GM12878 (cell line): Measurements from ENCODE around the gene TMEM109. TPM values are rescaled to one million over a fixed set of nuclear protein-coding genes. Genes with fewer than 3 reads are reported as not detected.
A peak's percentile ranks its signal among the peaks of the same experiment; 100 is the strongest.

Experiments
- ATAC-seq: fragments of 200-7000 bp; cut with Tn5 transposase; 3 replicates; pipeline ENCODE4 v1.9.1; 2020; ENCODE audit warnings: mild to moderate bottlenecking, moderate library complexity
- BruUV-seq: library from RNA; stranded (reverse); fragments of 400-500 nt; replicated peaks from 2 replicates; lab custom pipeline; 2021; lab: Mats Ljungman, UMichigan
- CTCF ChIA-PET: fragments of 300-600 bp; sonication (Branson Sonifier 250); formaldehyde crosslinking; extraction: SDS; loops from one replicate; lab custom pipeline; 2021; ENCODE audit warnings: inconsistent platforms; lab: Yijun Ruan, JAX
- POLR2A ChIA-PET: fragments of 350-600 bp; formaldehyde crosslinking; extraction: SDS; loops from one replicate; lab custom pipeline; 2021; ENCODE audit warnings: inconsistent platforms; lab: Charles Lee
- RAD21 ChIA-PET: fragments of 300-600 bp; sonication (Branson Sonifier 250); formaldehyde crosslinking; loops from one replicate; lab custom pipeline; 2023; ENCODE audit warnings: antibody characterized with exemption; ENCODE audit not compliant: unreplicated experiment; lab: Charles Lee
- SMC1A ChIA-PET: fragments of 300-600 bp; sonication (Branson Sonifier 250); formaldehyde crosslinking; loops from one replicate; lab custom pipeline; 2023; ENCODE audit not compliant: unreplicated experiment, uncharacterized antibody; lab: Charles Lee
- DNase-seq: peaks from one replicate; pipeline ENCODE4 v3.0.0-alpha.2; 2011; ENCODE audit warnings: low read depth, low spot score
- FAIRE-seq: peaks from 3 replicates; lab custom pipeline; 2011; peaks lifted over from hg19 to GRCh38; lab: Jason Lieb, UNC
- H2AFZ ChIP-seq: 2 replicates; pipeline ENCODE4 v1.6.0; 2011; ENCODE audit warnings: low read depth, low read length, control low read depth; ENCODE audit not compliant: control insufficient read depth
- H3K27ac ChIP-seq: 2 replicates; pipeline ENCODE4 v1.5.1; 2011; ENCODE audit warnings: control low read depth; ENCODE audit not compliant: control insufficient read depth, insufficient read depth
- H3K27me3 ChIP-seq, 2 experiments: replicated peaks in 1 of 2; 2 replicates each; pipeline versions ENCODE4 v1.6.0 to v1.6.1; 2011; ENCODE audit warnings: low read length in 1 of 2; ENCODE audit not compliant: control insufficient read depth in 2 of 2, insufficient read depth in 2 of 2
- H3K36me3 ChIP-seq, 2 experiments: 2 replicates each; pipeline ENCODE4 v1.5.1; 2011; ENCODE audit warnings: low read length in 1 of 2; ENCODE audit not compliant: control insufficient read depth in 2 of 2, insufficient read depth in 2 of 2
- H3K4me1 ChIP-seq: 2 replicates; pipeline ENCODE4 v1.6.1; 2011; ENCODE audit warnings: mild to moderate bottlenecking, low read length, moderate library complexity, mixed read lengths; ENCODE audit not compliant: control insufficient read depth, insufficient read depth
- H3K4me2 ChIP-seq: 2 replicates; pipeline ENCODE4 v1.6.0; 2011; ENCODE audit warnings: control low read depth; ENCODE audit not compliant: control insufficient read depth, insufficient read depth
- H3K4me3 ChIP-seq: fragments of 200-600 bp; sonication (generic); 2 replicates; pipeline ENCODE4 v1.5.1; 2016
- H3K79me2 ChIP-seq: 2 replicates; pipeline ENCODE4 v1.6.0; 2011; ENCODE audit warnings: low read length; ENCODE audit not compliant: control insufficient read depth, insufficient read depth
- H3K9ac ChIP-seq: 2 replicates; pipeline ENCODE4 v1.8.0; 2011; ENCODE audit warnings: low read length, control low read depth, mixed read lengths; ENCODE audit not compliant: control insufficient read depth, insufficient read depth
- H3K9me3 ChIP-seq: replicated peaks from 3 replicates; pipeline ENCODE4 v1.5.1; 2011; ENCODE audit warnings: mild to moderate bottlenecking, low read length; ENCODE audit not compliant: control insufficient read depth, insufficient read depth
- H4K20me1 ChIP-seq: 2 replicates; pipeline ENCODE4 v1.6.0; 2011; ENCODE audit not compliant: control insufficient read depth, insufficient read depth
- CHD2 ChIP-seq: IDR thresholded peaks from 2 replicates; pipeline ENCODE4 v1.6.1; 2011; ENCODE audit warnings: low read depth, low read length, improper control_type of control experiment, borderline replicate concordance
- DPF2 ChIP-seq: fragments of 450-650 bp; IDR thresholded peaks from 2 replicates; pipeline ENCODE4 v1.6.1; 2017; ENCODE audit warnings: mild to moderate bottlenecking
- FOXK2 ChIP-seq: fragments of 450-650 bp; IDR thresholded peaks from 2 replicates; pipeline ENCODE4 v1.6.1; 2017; ENCODE audit warnings: mild to moderate bottlenecking, moderate library complexity
- HDAC2 ChIP-seq: fragments of 200-600 bp; sonication (generic); IDR thresholded peaks from 2 replicates; pipeline ENCODE4 v1.6.1; 2017
- POLR2AphosphoS5 ChIP-seq: IDR thresholded peaks from 2 replicates; pipeline ENCODE4 v1.6.1; 2011; ENCODE audit warnings: mild to moderate bottlenecking, low read length, inconsistent platforms
- RB1 ChIP-seq: fragments of 450-650 bp; formaldehyde crosslinking; IDR thresholded peaks from 2 replicates; pipeline ENCODE4 v1.6.1; 2017; ENCODE audit warnings: mild to moderate bottlenecking, borderline replicate concordance
- SMARCA5 ChIP-seq: fragments of 450-650 bp; IDR thresholded peaks from 2 replicates; pipeline ENCODE4 v1.6.1; 2017; ENCODE audit warnings: mild to moderate bottlenecking
- SP1 ChIP-seq: IDR thresholded peaks from one replicate; pipeline ENCODE4 v1.6.1; 2011; ENCODE audit warnings: low read depth, low read length
- STAT3 ChIP-seq: IDR thresholded peaks from 2 replicates; pipeline ENCODE4 v1.6.1; 2011; ENCODE audit warnings: low read depth, low read length, improper control_type of control experiment
- ZNF217 ChIP-seq: fragments of 450-650 bp; IDR thresholded peaks from 2 replicates; pipeline ENCODE4 v1.6.1; 2017; ENCODE audit warnings: antibody characterized with exemption, mild to moderate bottlenecking
- WGBS: methylation state at CpG from one replicate; pipeline ENCODE4 v1.1.6; 2016; ENCODE audit warnings: low lambda C conversion rate; ENCODE audit not compliant: insufficient replicate concordance, insufficient coverage; ENCODE audit errors: missing lambda C conversion rate; 5-methylcytosine and 5-hydroxymethylcytosine counted together
- in situ Hi-C: fragments of 300-500 bp; cut with MboI; formaldehyde crosslinking; loops from 9 replicates; pipeline ENCODE4 v1.14.3; 2018; ENCODE audit warnings: mixed read lengths
- intact Hi-C: fragments of 100-400 bp; cut with micrococcal nuclease; formaldehyde crosslinking; loops from one replicate; pipeline ENCODE4 v1.14.2; 2022; ENCODE audit not compliant: unreplicated experiment
- polyA plus RNA-seq, 11 experiments: library from polyadenylated mRNA; depleted of rRNA in 4 of 11; unstranded in 6 of 11; stranded (reverse) in 5 of 11; fragments of >200 nt; fragmentation: Nextera tagmentation in 4 of 11; fragmentation: Illumina TruSeq in 1 of 11; extraction: Ambion mirVana in 4 of 11; extraction: Trizol in 1 of 11; gene quantifications; 1 replicate in 1 of 11; 2 replicates in 10 of 11; pipeline versions ENCODE4 v1.2.1 to v1.2.3, GENCODE V29; 2011 to 2016; ENCODE audit warnings: inconsistent platforms in 2 of 11, missing spikeins in 2 of 11, low read depth in 1 of 11
- total RNA-seq, 4 experiments: library from RNA; depleted of rRNA in 3 of 4; stranded (reverse); fragments of >200 nt in 3 of 4; fragmentation: Illumina TruSeq in 1 of 4; extraction: Trizol in 1 of 4; gene quantifications; 2 replicates each; pipeline versions ENCODE4 v1.2.1 to v1.2.3, GENCODE V29; 2013 to 2021
- TF ChIP-seq, protein P1 (sequence below), 3 experiments: IDR thresholded peaks in 2 of 3; conservative IDR thresholded peaks in 1 of 3; 2 replicates each; pipeline ENCODE4 v1.5.1; 2011; ENCODE audit warnings: low read depth in 3 of 3, low read length in 3 of 3, mild to moderate bottlenecking in 3 of 3, control low read depth in 2 of 3, moderate library complexity in 2 of 3, inconsistent platforms in 1 of 3, mixed read lengths in 1 of 3; ENCODE audit not compliant: control insufficient read depth in 2 of 3, insufficient read depth in 1 of 3; ENCODE audit errors: extremely low read depth in 1 of 3
- TF ChIP-seq, protein P2 (sequence below): IDR thresholded peaks from 2 replicates; pipeline ENCODE4 v1.6.1; 2011; ENCODE audit warnings: borderline replicate concordance, low read depth, mild to moderate bottlenecking, moderate library complexity, mixed read lengths, low read length; ENCODE audit not compliant: insufficient read depth; ENCODE audit errors: extremely low read length
- TF ChIP-seq, protein P3 (sequence below): fragments of 450-650 bp; IDR thresholded peaks from 2 replicates; pipeline ENCODE4 v1.6.1; 2017; ENCODE audit warnings: low read depth, mild to moderate bottlenecking, moderate library complexity
- TF ChIP-seq, protein P4 (sequence below): fragments of 450-650 bp; IDR thresholded peaks from 2 replicates; pipeline ENCODE4 v1.6.1; 2017; ENCODE audit warnings: mild to moderate bottlenecking, moderate library complexity

Gene TMEM109
- total and polyA plus RNA-seq, 10 of the 15 experiments (the other 5 are each of a cell fraction or from before 2014, with no cell fraction given): 21.9 to 199 (median 85.2) TPM

DNA sequence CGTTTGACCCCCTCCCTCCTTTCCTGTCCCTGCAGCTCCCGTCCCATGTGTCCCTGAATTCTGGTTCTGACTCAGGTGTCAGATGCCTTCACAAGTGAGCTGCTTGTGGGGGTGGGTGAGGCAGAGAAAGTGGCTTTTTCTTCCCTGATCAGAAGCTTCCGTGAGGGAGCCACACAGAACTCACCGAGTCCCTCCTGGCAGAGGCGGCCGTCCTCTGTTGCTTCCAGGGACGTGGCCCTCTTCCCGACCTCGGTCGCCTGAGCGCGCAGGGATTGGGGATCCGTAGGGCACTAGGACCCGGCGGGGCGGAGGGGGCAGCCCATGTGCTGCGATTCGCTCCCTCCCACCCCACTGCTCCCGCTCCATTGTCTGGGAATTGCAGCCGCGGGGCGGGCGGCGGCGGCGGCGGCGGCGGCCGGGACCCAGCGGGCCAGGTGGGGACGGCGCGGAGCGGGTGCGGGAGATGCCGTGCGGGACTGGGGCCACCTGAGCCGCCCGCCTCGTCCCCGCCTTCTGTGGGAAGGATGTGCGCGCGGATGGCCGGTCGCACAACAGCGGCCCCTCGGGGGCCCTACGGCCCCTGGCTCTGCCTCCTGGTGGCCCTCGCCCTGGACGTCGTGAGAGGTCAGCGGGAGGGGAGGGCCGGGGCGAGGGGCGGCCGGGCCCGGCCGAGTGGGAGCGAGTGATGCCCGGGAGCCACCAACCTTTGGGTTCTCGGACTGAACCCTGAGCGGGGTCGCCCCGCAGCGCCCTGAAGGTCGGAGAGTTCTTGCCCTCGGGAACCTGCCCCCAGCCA is 10.3 kb downstream of the TMEM109 start, which contains the start of gene TMEM132A:
Gene TMEM132A, plus strand, starts transcription at position 351 of the 796 bp plus-strand sequence. Its CDS starts 174 bp downstream, at position 525.
- no peaks in the 10 kb centered on the region for H3K9me3 ChIP-seq
- POLR2A ChIA-PET: interaction anchor here (0.8 to 1.7 kb wide), 4 partner anchors 9 to 162 kb away, joined by 3 to 9 read pairs (median 4); partner anchors contain the start of gene TMEM109
- peak within 1 kb of the TSS; percentile 48; the same call in 1 of the 2 replicates for H3K9ac ChIP-seq
- BruUV-seq: no TSS peak
- H3K36me3 ChIP-seq: peaks cover 15 to 21% of the 10 kb centered on the region in 2 experiments
- no peak within 1 kb of the TSS for H3K27ac ChIP-seq
- H2AFZ ChIP-seq: peak within 1 kb of the TSS; percentile 68
- peaks cover 24% of the 10 kb centered on the region for H3K4me1 ChIP-seq
- SMC1A ChIA-PET: interaction anchor here (1.7 to 1.8 kb wide), 2 partner anchors 9 to 11 kb away, joined by 5 to 7 read pairs; partner anchors contain the start of gene TMEM109
- no peaks in the 10 kb centered on the region for H4K20me1 ChIP-seq
- peak within 1 kb of the TSS; percentile 98 for H3K4me2 ChIP-seq
- RAD21 ChIA-PET: interaction anchor here (0.5 to 1.8 kb wide), 6 partner anchors 9 to 137 kb away, joined by 3 to 8 read pairs (median 4); partner anchors contain the start of gene TMEM109
- no peaks in the 10 kb centered on the region for H3K27me3 ChIP-seq
- intact Hi-C loops: no loop called here
- WGBS: 0% methylated on average over 25 of the region's 69 CpGs
- peak; percentile 66 for ATAC-seq
- in situ Hi-C loops: no loop called here
- CTCF ChIA-PET: interaction anchor here (0.6 to 1.5 kb wide), 4 partner anchors 10 to 234 kb away, joined by 3 to 11 read pairs (median 4); partner anchors contain the start of gene TMEM109
- H3K79me2 ChIP-seq: peaks cover 1% of the 10 kb centered on the region; the same call in 1 of the 2 replicates
- H3K4me3 ChIP-seq: peak within 1 kb of the TSS; percentile 59
- FAIRE-seq: no peak
- no peak for DNase-seq
- TF ChIP-seq STAT3 (no peak), HDAC2 (no peak), POLR2AphosphoS5 (no peak), RB1 (peak; percentile 57; the same call in 1 of the 2 replicates), FOXK2 (no peak), ZNF217 (no peak), SMARCA5 (peak; percentile 64; the same call in 1 of the 2 replicates), SP1 (peak; percentile 2), CHD2 (no peak), DPF2 (peak; percentile 67)
- TF ChIP-seq, protein P1, sequence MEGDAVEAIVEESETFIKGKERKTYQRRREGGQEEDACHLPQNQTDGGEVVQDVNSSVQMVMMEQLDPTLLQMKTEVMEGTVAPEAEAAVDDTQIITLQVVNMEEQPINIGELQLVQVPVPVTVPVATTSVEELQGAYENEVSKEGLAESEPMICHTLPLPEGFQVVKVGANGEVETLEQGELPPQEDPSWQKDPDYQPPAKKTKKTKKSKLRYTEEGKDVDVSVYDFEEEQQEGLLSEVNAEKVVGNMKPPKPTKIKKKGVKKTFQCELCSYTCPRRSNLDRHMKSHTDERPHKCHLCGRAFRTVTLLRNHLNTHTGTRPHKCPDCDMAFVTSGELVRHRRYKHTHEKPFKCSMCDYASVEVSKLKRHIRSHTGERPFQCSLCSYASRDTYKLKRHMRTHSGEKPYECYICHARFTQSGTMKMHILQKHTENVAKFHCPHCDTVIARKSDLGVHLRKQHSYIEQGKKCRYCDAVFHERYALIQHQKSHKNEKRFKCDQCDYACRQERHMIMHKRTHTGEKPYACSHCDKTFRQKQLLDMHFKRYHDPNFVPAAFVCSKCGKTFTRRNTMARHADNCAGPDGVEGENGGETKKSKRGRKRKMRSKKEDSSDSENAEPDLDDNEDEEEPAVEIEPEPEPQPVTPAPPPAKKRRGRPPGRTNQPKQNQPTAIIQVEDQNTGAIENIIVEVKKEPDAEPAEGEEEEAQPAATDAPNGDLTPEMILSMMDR (IDR thresholded peaks at IDR 0.05 in 2 of 3, conservative IDR thresholded peaks at IDR 0.05 in 1 of 3; ENCODE audit: control insufficient read depth in 2 of 3, extremely low read depth in 1 of 3, insufficient read depth in 1 of 3, low read depth in 3 of 3, low read length in 3 of 3): 0 out of 6 replicates have a peak, but pooled peaks of 1 of the 3 experiments have one; percentile 1
- TF ChIP-seq, protein P2, sequence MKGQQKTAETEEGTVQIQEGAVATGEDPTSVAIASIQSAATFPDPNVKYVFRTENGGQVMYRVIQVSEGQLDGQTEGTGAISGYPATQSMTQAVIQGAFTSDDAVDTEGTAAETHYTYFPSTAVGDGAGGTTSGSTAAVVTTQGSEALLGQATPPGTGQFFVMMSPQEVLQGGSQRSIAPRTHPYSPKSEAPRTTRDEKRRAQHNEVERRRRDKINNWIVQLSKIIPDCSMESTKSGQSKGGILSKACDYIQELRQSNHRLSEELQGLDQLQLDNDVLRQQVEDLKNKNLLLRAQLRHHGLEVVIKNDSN: peak; percentile 20
- TF ChIP-seq, protein P3, sequence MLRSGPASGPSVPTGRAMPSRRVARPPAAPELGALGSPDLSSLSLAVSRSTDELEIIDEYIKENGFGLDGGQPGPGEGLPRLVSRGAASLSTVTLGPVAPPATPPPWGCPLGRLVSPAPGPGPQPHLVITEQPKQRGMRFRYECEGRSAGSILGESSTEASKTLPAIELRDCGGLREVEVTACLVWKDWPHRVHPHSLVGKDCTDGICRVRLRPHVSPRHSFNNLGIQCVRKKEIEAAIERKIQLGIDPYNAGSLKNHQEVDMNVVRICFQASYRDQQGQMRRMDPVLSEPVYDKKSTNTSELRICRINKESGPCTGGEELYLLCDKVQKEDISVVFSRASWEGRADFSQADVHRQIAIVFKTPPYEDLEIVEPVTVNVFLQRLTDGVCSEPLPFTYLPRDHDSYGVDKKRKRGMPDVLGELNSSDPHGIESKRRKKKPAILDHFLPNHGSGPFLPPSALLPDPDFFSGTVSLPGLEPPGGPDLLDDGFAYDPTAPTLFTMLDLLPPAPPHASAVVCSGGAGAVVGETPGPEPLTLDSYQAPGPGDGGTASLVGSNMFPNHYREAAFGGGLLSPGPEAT: peak; percentile 72
- TF ChIP-seq, protein P4, sequence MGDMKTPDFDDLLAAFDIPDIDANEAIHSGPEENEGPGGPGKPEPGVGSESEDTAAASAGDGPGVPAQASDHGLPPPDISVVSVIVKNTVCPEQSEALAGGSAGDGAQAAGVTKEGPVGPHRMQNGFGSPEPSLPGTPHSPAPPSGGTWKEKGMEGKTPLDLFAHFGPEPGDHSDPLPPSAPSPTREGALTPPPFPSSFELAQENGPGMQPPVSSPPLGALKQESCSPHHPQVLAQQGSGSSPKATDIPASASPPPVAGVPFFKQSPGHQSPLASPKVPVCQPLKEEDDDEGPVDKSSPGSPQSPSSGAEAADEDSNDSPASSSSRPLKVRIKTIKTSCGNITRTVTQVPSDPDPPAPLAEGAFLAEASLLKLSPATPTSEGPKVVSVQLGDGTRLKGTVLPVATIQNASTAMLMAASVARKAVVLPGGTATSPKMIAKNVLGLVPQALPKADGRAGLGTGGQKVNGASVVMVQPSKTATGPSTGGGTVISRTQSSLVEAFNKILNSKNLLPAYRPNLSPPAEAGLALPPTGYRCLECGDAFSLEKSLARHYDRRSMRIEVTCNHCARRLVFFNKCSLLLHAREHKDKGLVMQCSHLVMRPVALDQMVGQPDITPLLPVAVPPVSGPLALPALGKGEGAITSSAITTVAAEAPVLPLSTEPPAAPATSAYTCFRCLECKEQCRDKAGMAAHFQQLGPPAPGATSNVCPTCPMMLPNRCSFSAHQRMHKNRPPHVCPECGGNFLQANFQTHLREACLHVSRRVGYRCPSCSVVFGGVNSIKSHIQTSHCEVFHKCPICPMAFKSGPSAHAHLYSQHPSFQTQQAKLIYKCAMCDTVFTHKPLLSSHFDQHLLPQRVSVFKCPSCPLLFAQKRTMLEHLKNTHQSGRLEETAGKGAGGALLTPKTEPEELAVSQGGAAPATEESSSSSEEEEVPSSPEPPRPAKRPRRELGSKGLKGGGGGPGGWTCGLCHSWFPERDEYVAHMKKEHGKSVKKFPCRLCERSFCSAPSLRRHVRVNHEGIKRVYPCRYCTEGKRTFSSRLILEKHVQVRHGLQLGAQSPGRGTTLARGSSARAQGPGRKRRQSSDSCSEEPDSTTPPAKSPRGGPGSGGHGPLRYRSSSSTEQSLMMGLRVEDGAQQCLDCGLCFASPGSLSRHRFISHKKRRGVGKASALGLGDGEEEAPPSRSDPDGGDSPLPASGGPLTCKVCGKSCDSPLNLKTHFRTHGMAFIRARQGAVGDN: 0 out of 2 replicates have a peak, but pooled peaks have one; percentile 26
